ENCODE measurements around the gene AKAP13.

AKAP13 gene

GRCh38 chr15:85499371-85499887 lies 119.0 kb downstream of the AKAP13 start:
- TF ChIP-seq CTCF (IDR thresholded peaks at IDR 0.05; ENCODE audit: insufficient read depth, missing control alignments): no peak
- peak; percentile 6 for FAIRE-seq
- no peak for DNase-seq (ENCODE audit: insufficient read length, low spot score)

- no peak for TF ChIP-seq CTCF (IDR thresholded peaks at IDR 0.05; ENCODE audit: insufficient read depth, missing control alignments)
- DNase-seq (ENCODE audit: insufficient read length, low spot score) (no peak), FAIRE-seq (no peak)
These were observed 119.8 kb downstream of the AKAP13 start for GRCh38 chr15:85500060-85500708.

- DNase-seq (ENCODE audit: insufficient read length, low spot score) (no peak), FAIRE-seq (peak; percentile 94)
- no peak for TF ChIP-seq CTCF (IDR thresholded peaks at IDR 0.05; ENCODE audit: insufficient read depth, missing control alignments)
These were observed 120.3 kb downstream of the AKAP13 start for GRCh38 chr15:85500729-85501128.

GRCh38 chr15:85501574-85501973 lies 121.2 kb downstream of the AKAP13 start:
- DNase-seq (ENCODE audit: insufficient read length, low spot score) (no peak), FAIRE-seq (no peak)
- no peak for TF ChIP-seq CTCF (IDR thresholded peaks at IDR 0.05; ENCODE audit: insufficient read depth, missing control alignments)

GRCh38 chr15:85503151-85503799 lies 122.9 kb downstream of the AKAP13 start:
- FAIRE-seq: no peak
- TF ChIP-seq CTCF (IDR thresholded peaks at IDR 0.05; ENCODE audit: insufficient read depth, missing control alignments): no peak

GRCh38 chr15:85504749-85505676 lies 124.6 kb downstream of the AKAP13 start:
- TF ChIP-seq CTCF (IDR thresholded peaks at IDR 0.05; ENCODE audit: insufficient read depth, missing control alignments): peak; percentile 64
- FAIRE-seq (peak; percentile 44), DNase-seq (ENCODE audit: insufficient read length, low spot score) (no peak)

More at GRCh38 chr15:85503151-85503799, 122.9 kb downstream of the AKAP13 start:
- DNase-seq (ENCODE audit: insufficient read length, low spot score): no peak

Measured in D721Med (cell line).